Activated naive CD8-positive, alpha-beta T cell (primary cell): ENCODE measurements around the gene PDGFD.

ENCODE experiments used
- H3K27ac Mint-ChIP-seq: one replicate; pipeline ENCODE4 v1.8.0; 2021; ENCODE audit warnings: mixed read lengths
- H3K27me3 Mint-ChIP-seq: one replicate; pipeline ENCODE4 v1.8.0; 2021; ENCODE audit warnings: mixed read lengths
- H3K36me3 Mint-ChIP-seq: one replicate; pipeline ENCODE4 v1.8.0; 2021; ENCODE audit warnings: mixed read lengths
- H3K4me1 Mint-ChIP-seq: one replicate; pipeline ENCODE4 v1.8.0; 2021; ENCODE audit warnings: low read depth, mixed read lengths
- H3K4me3 Mint-ChIP-seq: one replicate; pipeline ENCODE4 v1.8.0; 2021; ENCODE audit warnings: mild to moderate bottlenecking, mixed read lengths
- H3K9me3 Mint-ChIP-seq: one replicate; pipeline ENCODE4 v1.8.0; 2021; ENCODE audit warnings: low read depth, mixed read lengths

The PDGFD gene

DNA sequence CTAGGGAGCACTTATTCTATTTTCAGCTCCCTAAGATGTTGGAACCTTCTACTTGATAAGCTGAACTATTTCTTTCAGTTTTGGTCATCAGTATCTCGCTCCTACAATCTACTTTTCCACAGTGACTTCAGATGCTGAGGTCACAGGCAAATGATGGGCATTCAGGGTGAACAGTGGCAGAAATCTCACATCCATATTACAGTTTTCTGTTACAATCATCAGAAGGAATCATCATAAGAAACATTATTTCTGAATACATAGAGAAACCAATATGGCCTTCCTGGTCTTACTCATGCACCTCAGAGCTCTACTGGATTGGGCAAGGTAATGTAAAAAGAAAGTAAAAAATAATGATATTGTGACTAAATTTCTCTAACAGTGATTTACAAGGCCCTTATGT is 166.9 kb downstream of the PDGFD start:
- H3K27me3 Mint-ChIP-seq = no peaks in the 10 kb centered on the region
- H3K4me1 Mint-ChIP-seq = no peaks in the 10 kb centered on the region
- H3K27ac Mint-ChIP-seq = no peak overlapping the region
- H3K4me3 Mint-ChIP-seq = no peak overlapping the region
- peaks cover 4% of the 10 kb centered on the region for H3K9me3 Mint-ChIP-seq
- no peaks in the 10 kb centered on the region for H3K36me3 Mint-ChIP-seq

DNA sequence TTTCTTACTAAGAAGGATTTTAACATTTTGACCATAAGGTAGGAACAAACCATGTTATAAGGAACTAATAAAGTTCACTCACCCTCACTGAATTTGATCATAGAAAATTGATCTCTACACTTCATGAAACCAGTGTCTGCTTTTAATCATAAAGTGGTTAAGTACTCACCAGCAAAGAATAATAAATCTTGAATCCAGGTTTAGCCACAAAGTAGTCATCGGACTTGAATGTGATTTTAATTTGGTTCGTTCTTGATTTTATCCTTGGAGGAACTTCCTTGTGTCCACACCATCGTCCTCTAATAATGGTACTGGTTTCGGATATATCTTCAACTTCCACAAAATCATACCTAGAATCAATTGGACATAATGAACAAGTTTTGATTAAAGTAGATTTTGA is 168.1 kb downstream of the PDGFD start:
- H3K27me3 Mint-ChIP-seq = no peaks in the 10 kb centered on the region
- H3K27ac Mint-ChIP-seq = no peak overlapping the region
- peaks cover 4% of the 10 kb centered on the region for H3K9me3 Mint-ChIP-seq
- H3K4me1 Mint-ChIP-seq = no peaks in the 10 kb centered on the region
- H3K36me3 Mint-ChIP-seq = no peaks in the 10 kb centered on the region
- no peak overlapping the region for H3K4me3 Mint-ChIP-seq

DNA sequence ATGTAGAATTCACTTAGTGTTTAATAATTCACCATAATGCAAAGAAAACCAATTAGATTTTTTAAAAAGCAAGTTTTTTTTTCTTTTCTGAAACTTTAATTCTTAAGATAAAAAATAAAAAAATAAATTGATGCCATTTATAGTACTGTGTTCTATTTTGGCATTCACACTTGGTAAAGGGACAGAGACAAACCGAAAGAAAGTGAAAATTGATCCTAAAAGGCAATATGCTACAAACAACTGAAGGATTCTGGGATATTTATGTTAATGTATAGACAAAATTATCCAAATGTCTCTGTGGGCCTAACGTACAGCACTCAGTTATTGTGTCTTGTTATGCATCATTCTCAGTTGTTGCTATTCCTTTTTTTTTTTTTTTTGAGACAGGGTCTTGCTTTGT is 169.4 kb downstream of the PDGFD start:
- Mint-ChIP-seq H3K27ac (no peak overlapping the region), H3K9me3 (peaks cover 4% of the 10 kb centered on the region), H3K4me1 (no peaks in the 10 kb centered on the region), H3K27me3 (no peaks in the 10 kb centered on the region), H3K4me3 (no peak overlapping the region), H3K36me3 (no peaks in the 10 kb centered on the region)

DNA sequence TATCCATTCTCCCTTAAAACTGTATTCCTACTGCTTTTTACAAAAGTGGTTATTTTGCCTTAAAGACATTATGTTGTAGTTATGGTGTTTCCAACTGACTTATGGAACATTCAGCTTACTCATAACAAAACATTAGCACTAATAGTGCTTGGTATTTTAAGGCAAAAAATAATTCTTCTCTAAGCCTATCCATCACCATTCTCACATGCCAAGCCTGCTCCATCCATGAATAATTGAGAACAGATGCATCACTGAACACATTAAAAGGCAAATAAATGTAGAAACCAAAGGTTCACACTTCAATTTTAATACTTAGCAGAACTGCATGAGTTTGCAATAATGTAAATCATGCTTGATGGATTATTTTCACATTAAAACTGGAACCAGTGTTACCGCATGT is 169.9 kb downstream of the PDGFD start:
- no peaks in the 10 kb centered on the region for H3K27me3 Mint-ChIP-seq
- H3K9me3 Mint-ChIP-seq = peaks cover 4% of the 10 kb centered on the region
- H3K36me3 Mint-ChIP-seq = no peaks in the 10 kb centered on the region
- no peak overlapping the region for H3K4me3 Mint-ChIP-seq
- H3K27ac Mint-ChIP-seq = no peak overlapping the region
- no peaks in the 10 kb centered on the region for H3K4me1 Mint-ChIP-seq

- Mint-ChIP-seq H3K36me3 (no peaks in the 10 kb centered on the region), H3K27me3 (no peaks in the 10 kb centered on the region), H3K9me3 (peaks cover 2% of the 10 kb centered on the region)
These were observed 170.4 kb downstream of the PDGFD start for GRCh38 chr11:103993507-103993906.

DNA sequence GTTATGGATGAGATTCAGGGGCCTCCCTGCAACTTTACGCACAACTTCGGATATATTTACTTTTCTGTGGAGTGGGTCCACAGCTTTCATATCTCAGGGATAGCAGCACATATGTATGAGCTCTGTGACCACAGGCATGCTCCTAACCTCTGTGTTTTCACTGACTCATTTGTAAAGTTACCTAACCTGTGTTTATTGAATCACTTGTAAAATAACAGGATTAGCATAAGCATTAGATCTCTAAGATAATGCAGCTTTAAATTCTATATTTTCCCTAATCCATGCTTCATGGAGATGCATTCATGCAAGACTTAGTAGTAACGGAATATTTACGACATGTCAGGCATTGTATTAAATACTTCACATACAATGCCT is 175.4 kb downstream of the PDGFD start:
- H3K4me3 Mint-ChIP-seq = no peak overlapping the region
- H3K27me3 Mint-ChIP-seq = no peaks in the 10 kb centered on the region
- H3K36me3 Mint-ChIP-seq = no peaks in the 10 kb centered on the region
- H3K27ac Mint-ChIP-seq = no peak overlapping the region
- no peaks in the 10 kb centered on the region for H3K4me1 Mint-ChIP-seq
- no peaks in the 10 kb centered on the region for H3K9me3 Mint-ChIP-seq

More at GRCh38 chr11:103993507-103993906, 170.4 kb downstream of the PDGFD start:
- no peak overlapping the region for H3K4me3 Mint-ChIP-seq
- H3K4me1 Mint-ChIP-seq = no peaks in the 10 kb centered on the region
- H3K27ac Mint-ChIP-seq = no peak overlapping the region

GRCh38 chr11:103987629-103988594 is 176.0 kb downstream of the PDGFD start:
- Mint-ChIP-seq H3K4me3 (no peak overlapping the region), H3K9me3 (no peaks in the 10 kb centered on the region), H3K27ac (no peak overlapping the region), H3K4me1 (no peaks in the 10 kb centered on the region), H3K27me3 (no peaks in the 10 kb centered on the region), H3K36me3 (no peaks in the 10 kb centered on the region)

DNA sequence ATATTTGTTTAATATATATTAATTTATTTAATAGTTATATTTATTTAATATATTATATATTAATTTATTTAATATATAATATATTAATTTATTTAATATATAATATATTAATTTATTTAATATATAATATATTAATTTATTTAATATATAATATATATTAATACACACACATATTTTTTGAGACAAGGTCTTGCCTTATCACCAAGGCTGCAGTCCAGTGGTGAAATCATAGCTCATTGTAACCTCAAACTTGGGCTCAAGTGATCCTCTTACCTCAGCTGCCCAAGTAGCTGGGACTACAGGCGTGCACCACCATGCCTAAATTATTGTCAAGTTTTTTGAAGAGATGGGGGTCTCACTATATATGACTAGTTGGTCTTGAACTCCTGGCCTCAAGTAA is 178.9 kb downstream of the PDGFD start:
- Mint-ChIP-seq H3K4me3 (no peak overlapping the region), H3K9me3 (no peaks in the 10 kb centered on the region), H3K27me3 (no peaks in the 10 kb centered on the region), H3K4me1 (no peaks in the 10 kb centered on the region), H3K36me3 (no peaks in the 10 kb centered on the region), H3K27ac (no peak overlapping the region)

DNA sequence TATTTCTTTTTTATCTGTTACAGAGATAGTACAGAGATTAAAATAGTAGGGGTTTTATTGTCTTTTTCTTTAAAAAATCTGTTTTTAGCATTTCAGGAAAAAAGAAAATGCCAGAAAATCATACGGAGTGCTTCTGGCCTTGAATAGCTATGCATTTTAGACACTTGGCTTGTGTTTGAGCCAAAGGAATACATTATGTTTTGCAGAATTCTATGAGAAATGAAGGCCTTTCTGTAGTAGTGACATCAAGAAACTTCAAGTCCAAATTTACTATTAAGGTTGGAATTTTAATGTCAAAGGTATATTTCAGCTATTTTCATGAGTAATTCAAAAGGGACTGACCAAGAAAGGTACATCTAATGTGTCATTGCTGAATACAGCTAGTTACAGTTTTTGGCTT is 183.8 kb downstream of the PDGFD start:
- H3K9me3 Mint-ChIP-seq = no peaks in the 10 kb centered on the region
- no peak overlapping the region for H3K27ac Mint-ChIP-seq
- H3K36me3 Mint-ChIP-seq = no peaks in the 10 kb centered on the region
- no peaks in the 10 kb centered on the region for H3K4me1 Mint-ChIP-seq
- H3K4me3 Mint-ChIP-seq = no peak overlapping the region
- H3K27me3 Mint-ChIP-seq = no peaks in the 10 kb centered on the region

DNA sequence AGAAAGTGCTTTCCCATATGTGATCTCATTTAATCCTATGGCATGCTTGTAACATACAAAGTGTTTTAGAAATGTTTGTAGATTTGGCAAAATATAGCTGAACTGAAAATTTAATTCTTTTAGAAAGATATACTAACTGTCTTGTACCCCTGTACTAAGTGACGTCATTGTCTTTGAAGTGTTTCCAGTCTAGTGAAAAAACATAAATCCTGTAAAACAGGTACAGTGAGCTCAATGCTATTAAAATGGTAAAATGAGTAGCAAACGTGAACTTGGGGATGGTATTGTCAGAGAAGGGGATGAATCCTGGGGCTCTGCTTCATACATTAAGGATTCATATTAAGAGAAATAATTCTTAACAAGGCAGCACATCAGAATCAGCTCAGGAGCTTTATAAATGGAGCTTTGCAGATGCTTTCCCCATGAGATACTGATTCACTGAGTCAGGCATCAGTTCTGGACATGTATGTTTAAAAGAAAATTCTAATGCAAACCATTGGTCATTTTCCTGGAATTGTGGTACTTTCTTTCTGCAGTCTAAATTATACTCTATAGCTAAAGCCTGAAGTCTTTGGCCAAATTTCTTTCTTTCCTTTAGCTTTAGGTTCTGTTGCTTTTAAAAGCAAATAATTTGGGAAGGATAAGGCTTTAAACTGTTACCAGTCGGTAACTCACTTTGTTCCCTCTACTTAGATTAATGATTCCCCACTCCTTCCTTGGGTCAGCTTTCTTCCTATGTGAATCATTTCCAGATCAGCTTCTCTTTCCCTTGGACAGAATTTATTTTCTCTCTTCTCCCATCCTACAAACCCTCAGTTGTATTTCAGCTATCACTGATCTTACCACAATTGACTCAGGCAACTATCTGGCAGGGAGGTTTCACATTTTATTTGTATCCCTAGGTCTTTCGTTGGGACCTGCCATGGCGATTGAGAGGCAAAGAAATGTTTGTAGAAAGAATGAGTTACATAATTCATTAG is 185.0 kb downstream of the PDGFD start:
- Mint-ChIP-seq H3K27me3 (no peaks in the 10 kb centered on the region), H3K27ac (no peak overlapping the region), H3K4me1 (no peaks in the 10 kb centered on the region)

GRCh38 chr11:103972013-103972412 is 191.9 kb downstream of the PDGFD start:
- peaks cover 9% of the 10 kb centered on the region for H3K9me3 Mint-ChIP-seq
- no peaks in the 10 kb centered on the region for H3K4me1 Mint-ChIP-seq
- no peaks in the 10 kb centered on the region for H3K27me3 Mint-ChIP-seq
- H3K36me3 Mint-ChIP-seq = no peaks in the 10 kb centered on the region
- no peak overlapping the region for H3K4me3 Mint-ChIP-seq
- no peak overlapping the region for H3K27ac Mint-ChIP-seq

More for the DNA sequence above, 185.0 kb downstream of the PDGFD start:
- Mint-ChIP-seq H3K4me3 (no peak overlapping the region), H3K9me3 (no peaks in the 10 kb centered on the region), H3K36me3 (no peaks in the 10 kb centered on the region)

GRCh38 chr11:103970701-103971249 is 193.2 kb downstream of the PDGFD start:
- Mint-ChIP-seq H3K4me3 (no peak overlapping the region), H3K27ac (no peak overlapping the region), H3K36me3 (no peaks in the 10 kb centered on the region), H3K9me3 (peaks cover 9% of the 10 kb centered on the region), H3K27me3 (no peaks in the 10 kb centered on the region), H3K4me1 (no peaks in the 10 kb centered on the region)

GRCh38 chr11:103968685-103969084 is 195.3 kb downstream of the PDGFD start:
- Mint-ChIP-seq H3K9me3 (peaks cover 9% of the 10 kb centered on the region), H3K4me3 (no peak overlapping the region), H3K4me1 (no peaks in the 10 kb centered on the region), H3K27me3 (no peaks in the 10 kb centered on the region), H3K27ac (no peak overlapping the region), H3K36me3 (no peaks in the 10 kb centered on the region)

DNA sequence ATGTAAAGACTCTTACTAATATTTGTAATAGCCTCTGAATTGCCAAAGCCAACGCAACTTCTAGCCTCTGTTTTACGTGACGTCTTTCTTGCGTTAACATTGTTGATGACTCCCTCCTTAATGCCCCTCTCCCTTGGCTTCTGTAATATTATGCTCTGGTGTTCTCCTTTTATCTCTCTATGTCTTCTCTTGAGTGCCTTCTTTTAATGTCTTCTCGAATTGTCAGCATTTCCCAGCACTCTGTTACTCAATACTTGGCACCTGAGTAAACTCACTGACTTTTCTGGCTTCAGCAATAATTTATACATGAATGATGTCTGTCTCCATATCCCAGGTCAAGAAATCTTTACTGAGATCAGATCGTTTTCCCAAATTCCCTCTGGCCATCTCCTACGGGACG is 196.0 kb downstream of the PDGFD start:
- no peak overlapping the region for H3K27ac Mint-ChIP-seq
- no peaks in the 10 kb centered on the region for H3K4me1 Mint-ChIP-seq
- H3K4me3 Mint-ChIP-seq = no peak overlapping the region
- H3K36me3 Mint-ChIP-seq = no peaks in the 10 kb centered on the region
- H3K27me3 Mint-ChIP-seq = no peaks in the 10 kb centered on the region
- H3K9me3 Mint-ChIP-seq = peaks cover 9% of the 10 kb centered on the region

- H3K4me1 Mint-ChIP-seq = no peaks in the 10 kb centered on the region
- H3K27ac Mint-ChIP-seq = no peak overlapping the region
- H3K27me3 Mint-ChIP-seq = no peaks in the 10 kb centered on the region
- no peak overlapping the region for H3K4me3 Mint-ChIP-seq
- H3K36me3 Mint-ChIP-seq = no peaks in the 10 kb centered on the region
- peaks cover 9% of the 10 kb centered on the region for H3K9me3 Mint-ChIP-seq
These were observed 199.6 kb downstream of the PDGFD start for GRCh38 chr11:103964390-103964789.
